Measurements from ENCODE around the gene INSRR.
A peak's percentile ranks its signal among the peaks of the same experiment; 100 is the strongest.

The INSRR gene

DNA sequence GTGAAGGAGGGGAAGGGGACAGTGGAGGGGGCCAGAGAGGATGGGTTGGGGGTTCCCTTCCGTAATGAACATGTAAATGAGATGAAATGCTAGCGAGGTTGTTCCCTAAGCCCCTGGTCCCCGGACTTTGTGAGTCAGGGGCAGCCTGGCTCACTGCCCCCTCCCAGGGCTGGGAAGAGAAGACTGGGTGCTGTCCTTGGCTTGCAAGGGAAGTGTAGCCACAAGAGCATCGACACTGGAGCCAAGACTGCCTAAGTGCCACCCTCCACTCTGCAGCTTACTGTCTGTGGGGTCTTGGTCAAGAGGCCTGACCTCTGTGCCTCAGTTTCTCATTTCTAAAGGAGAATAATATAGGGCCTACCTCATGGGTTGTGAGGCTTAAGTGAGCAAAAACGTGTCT, 35.1 kb upstream of the INSRR start:
- no peak for DNase-seq (ENCODE audit: low spot score)

DNA sequence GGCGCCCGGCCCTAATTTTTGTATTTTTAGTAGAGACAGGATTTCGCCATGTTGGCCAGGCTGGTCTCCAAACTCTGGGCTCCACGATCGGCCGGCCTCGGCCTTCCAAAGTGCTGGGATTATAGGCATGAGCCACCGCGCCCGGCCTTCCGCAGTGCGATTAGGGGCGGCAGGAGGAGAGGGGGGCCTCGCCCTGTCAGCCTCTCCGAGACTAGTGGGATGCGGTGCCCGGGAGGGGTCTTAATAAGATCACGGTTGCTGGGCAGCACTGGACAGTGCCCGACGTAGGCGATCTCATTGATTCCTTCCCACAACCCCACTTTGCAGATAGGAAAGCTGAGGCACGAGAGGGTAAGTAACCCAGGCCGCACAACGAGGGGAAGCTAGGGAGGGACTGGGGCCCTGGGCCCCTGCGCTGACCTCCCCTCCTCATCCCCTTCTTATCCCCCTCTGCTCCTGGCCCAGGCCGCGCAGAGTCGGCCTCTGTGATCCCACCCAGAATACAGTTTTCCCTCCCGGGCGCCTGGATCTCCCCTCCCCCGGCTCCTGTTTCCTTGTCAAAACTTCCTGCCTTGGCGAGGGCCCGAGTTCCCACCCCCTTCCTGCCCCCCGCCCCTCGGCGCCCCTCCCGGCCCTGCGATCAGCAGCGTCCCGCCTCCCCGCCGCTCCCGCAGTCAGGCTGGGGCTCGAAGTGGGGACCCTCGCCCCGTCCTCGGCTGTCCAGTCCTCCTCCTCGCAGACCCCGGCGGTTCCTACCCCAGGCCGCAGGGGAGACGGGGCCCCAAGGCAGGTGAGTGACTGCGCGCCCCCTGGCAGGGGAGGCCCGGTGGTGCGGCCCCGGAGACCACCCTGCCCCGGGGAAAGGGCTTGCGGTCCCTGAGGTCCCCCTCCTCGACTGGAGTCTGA, 34.4 kb upstream of the INSRR start, which contains the start of gene PEAR1:
PEAR1 (plus strand) TSS at position 671 of the 906 bp plus-strand sequence. CDS start 10,209 bp downstream, outside the sequence.
- DNase-seq (ENCODE audit: low spot score) = peak; percentile 74

- DNase-seq (ENCODE audit: low spot score) = peak; percentile 87
Observed at GRCh38 chr1:156892190-156893047, 33.5 kb upstream of the INSRR start.

DNA sequence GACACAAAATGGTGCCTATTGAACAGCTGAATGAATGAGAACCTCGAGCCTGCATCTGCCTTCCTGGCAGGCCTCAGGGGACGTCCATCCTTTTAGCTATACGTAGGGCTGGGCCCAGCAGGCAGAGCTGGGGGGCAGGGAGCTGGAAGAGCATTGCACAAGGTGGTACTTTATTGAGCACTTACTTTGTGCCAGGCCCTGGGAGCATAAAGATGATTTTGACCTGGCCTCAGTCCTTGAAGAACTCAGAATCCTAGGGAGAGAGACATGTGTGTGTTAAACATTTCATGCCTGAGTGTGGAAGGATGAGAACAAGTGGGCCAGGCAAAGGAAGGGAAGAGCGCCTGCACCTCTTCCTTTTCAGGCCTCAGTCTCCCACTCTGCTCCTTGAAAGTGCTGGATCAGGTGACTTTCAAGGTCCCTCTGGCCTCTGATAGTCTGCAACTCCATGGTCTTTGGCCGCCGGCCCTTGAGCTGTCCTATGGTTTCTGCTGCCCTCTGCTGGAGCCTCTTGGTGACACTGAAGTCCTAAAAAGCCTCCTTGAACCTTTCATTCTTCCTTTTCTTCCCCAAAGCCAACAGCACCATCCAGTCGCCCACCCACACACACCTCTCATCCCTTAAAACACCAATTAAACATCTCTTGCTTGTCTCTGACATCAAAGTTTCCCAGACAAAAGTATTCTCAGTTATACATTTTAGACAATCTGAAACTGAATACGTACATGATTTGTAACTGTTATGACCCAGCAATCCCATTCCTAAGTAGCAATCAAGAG, 31.1 kb upstream of the INSRR start:
- peak; percentile 75 for DNase-seq (ENCODE audit: low spot score)

DNA sequence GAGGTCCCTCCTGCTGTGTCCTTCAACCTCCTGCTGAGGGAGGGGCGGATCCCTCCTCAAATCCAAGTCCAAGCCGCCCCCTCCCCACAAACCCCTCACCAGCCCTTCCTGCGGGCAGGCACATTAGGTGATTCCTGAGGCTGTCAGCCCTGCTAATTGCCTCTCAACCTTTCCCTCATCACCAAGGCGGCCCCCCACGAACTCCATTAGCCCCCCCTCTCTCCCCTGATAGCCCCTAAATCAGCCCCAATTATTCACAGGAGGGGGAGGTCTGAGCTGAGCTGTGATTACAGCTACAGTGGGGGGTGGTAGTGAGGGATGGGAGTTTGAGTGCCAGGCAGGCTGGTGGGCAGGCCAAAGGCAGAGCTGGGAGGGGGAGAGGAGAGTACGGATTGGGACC, 28.8 kb upstream of the INSRR start:
- no peak for DNase-seq (ENCODE audit: low spot score)

DNA sequence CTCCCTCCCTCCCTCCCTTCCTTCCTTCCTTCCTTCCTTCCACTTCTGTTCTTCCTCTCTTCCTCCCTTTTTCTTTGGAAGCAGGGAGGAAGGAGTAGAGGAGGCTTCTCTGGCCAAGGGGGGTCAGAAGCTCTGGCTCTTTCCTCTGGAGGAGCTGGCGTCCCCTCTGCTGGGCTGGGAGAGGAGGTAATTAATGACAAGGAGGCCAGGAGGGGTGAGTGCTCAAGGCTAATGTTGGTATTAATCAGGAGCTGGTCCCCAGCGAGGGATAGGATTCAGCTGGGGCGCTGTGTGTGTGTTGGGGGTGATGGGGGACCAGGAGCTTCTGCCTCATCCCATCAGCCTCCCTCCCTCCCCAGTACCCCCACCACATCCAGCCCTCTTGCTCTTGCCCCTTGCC, 28.4 kb upstream of the INSRR start:
- no peak for DNase-seq (ENCODE audit: low spot score)

DNA sequence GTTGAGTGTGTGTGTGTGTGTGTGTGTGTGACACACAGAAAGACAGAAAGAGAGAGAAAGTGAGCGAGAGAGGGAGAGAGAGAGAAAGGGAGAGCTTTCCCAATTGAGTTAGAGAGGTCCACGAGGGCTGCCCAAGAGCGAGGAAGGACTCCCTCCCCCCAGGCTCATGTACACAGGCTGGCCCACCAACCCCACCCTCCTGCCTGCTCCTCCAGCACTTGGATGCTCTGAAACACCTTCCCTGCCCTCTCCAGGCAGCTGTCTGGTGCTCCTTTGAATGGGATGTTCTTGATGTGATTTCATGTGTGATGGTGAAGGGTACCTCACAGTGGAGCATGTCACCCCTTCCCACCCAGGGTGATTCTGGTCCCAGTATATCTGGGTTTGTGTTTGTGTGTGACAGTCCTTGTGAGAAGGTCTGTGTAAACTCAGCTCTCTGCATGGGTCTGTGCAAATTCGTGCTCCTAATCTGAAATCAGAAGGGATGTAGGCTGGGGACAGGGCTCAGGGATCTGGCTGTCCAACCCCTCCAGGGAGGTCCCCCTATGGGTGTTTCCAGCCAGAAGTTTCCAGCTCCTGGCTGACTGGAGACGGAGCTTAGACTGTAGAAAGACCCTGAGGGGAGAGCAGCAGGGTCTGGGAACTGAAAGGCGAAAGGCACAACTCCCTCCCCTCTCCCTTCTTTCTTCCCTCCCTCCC, 27.8 kb upstream of the INSRR start:
- no peak for DNase-seq (ENCODE audit: low spot score)

DNA sequence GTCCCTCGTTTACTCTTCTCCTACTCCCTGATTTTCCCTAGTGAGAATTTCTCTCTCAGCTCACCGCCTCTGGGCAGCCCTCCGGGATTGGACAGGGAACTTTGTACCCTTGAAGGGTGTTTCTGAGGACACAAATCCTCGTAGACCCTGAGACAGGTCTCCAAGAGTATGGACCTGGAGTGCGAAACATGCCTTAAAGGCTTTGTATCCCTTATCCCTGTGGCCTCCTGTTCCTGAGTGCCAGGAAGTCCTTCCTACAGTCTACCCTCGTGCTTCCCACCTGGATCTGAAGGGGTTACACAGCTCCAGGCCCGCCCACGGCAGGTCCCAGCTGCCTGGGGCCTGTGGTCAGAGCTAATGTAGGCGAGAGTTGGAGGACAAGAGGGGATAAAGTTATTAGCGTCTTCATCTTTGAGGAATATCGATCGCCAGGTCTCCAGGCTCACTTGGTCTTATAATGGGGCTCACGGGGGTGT, 27.0 kb upstream of the INSRR start:
- DNase-seq (ENCODE audit: low spot score) = no peak

DNA sequence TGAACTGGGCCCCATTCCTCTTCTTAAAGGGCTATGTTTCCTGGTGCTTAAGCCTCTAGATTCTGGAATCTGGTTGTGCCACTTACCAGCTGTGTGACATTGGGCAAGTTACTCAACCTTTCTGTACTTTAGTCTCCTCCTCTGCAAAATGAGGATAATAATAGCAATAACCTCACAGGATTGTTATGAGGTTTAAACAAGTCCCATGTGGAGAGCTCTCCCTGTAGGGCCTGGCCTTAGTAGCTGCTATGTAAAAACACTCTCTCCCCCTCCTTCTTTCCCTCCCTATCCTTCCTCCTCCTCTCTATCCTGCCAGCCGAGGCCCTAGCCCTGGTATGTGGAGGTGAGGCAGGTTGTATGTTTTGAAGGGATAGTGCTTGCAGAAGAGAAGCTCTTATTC, 26.4 kb upstream of the INSRR start:
- DNase-seq (ENCODE audit: low spot score) = no peak

- DNase-seq (ENCODE audit: low spot score) = no peak
Observed at GRCh38 chr1:156884560-156885184, 25.8 kb upstream of the INSRR start.

DNA sequence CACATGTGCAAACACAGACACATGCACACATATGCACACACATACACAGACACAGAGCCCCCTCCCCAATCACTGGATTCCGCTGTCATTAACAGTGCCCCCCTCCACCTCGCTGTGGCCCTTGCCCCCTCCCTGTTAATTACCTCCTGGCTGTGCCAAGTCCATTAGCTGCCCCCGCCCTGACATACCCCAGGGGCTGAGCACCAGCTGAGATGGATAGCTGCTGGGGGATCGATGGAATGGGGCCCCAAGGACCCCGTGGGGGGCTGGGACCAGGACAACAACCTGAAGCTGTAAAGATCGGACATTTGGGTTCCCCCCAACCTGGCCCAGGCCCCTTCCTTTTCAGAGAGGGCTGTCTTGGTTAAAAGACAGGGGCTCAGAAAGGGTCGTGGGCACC, 25.0 kb upstream of the INSRR start:
- no peak for DNase-seq (ENCODE audit: low spot score)

DNA sequence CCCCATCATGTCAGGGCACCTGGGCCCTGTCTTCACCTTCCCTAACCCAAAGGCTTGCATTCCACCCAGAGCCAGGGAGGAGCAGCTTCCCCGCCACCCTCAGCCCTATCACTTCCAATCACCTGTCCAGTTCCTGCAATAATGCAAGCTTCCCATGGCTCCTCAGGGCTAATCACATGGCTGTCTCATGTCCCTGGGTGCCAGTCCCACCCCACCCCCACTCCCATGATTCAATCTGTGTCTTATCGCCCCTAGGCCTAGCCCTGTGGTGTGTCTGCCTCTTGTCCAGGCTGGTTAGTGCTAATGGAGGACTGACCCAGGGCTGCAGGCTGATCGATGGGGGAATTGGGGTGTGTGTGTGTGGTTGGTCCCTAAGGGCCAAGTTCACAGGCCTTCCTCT, 23.6 kb upstream of the INSRR start:
- no peak for DNase-seq (ENCODE audit: low spot score)

GRCh38 chr1:156881663-156882062, 22.7 kb upstream of the INSRR start:
- no peak for DNase-seq (ENCODE audit: low spot score)

DNA sequence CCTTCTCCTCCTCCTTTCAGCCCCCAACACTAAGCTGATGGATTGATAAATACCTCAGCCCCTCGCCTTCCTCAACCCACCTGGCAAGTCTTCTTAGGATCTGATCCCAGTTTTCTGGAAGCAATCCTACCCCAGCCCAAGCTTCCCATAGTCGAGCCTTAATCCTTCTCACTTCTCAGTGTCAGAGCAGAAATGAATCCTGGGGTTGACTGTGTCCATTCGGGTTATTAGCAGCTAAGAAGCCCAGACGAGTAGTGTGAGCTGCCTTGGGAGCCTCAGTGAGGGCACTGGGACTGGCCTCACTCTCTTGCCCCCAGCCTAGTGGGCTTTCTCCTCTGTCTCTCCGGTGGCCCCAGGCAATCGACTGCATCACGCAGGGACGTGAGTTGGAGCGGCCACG, 22.2 kb upstream of the INSRR start:
- no peak for DNase-seq (ENCODE audit: low spot score)

DNA sequence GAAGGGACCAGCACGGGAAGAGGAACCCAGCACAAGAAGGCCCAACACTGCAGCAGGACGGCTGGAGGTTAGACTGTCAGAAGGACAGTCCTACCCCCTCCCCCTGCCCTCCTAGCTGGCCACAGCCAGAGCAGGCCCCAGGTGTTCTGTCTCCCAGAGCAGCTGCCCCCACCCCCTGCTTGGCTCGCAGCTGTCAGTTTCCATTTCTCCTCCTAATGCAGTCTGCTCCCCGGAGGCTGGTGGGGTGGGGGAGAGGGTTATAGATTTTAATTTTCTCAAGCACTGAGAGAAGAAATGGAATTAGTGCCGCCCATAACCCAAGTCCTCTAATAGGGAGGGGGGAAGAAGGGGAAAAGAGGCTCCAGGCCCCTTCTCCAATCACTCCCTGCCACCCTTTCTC, 21.6 kb upstream of the INSRR start:
- no peak for DNase-seq (ENCODE audit: low spot score)

GRCh38 chr1:156879876-156880275, 21.0 kb upstream of the INSRR start:
- DNase-seq (ENCODE audit: low spot score) = no peak

GRCh38 chr1:156877433-156878170, 18.7 kb upstream of the INSRR start:
- no peak for DNase-seq (ENCODE audit: low spot score)

- DNase-seq (ENCODE audit: low spot score) = no peak
Observed at GRCh38 chr1:156876281-156876680, 17.4 kb upstream of the INSRR start.

GRCh38 chr1:156875341-156875615, 16.4 kb upstream of the INSRR start:
- no peak for DNase-seq (ENCODE audit: low spot score)

DNA sequence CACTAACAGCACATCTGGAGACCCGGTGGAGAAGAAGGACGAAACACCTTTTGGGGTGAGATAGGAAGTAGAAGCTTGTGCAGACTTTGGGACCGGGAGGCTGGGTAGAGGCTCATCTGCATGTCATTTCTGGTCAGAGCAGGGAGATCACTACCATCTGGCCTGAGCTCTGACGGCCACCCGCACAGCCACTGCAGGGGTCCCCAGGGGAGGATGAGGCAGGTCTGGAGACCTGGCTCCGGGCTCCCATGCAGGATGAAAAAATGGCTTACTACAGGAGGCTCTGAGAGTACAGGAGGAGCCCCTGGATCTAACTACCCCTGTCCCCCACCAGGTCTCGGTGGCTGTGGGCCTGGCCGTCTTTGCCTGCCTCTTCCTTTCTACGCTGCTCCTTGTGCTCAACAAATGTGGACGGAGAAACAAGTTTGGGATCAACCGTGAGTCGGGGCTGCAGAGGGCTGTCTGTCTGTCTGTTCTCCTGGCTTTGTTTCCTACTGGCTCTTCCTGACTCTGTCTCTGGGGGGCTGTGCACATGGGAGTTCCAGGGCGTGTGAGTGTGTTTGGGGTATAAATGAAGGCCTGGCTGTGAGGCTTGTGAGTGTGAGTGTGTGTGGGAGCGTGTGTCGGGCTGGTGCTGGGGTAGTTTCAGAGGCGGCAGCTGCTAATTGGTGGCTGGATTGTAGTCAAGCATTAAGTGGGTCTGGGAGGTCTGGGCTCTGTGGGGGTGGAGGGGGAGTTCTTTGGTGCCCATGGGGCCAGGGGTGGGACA, 15.8 kb upstream of the INSRR start:
- no peak for DNase-seq (ENCODE audit: low spot score)

Data from kidney capillary endothelial cell (primary cell).